MM.1S (cell line): Measurements from ENCODE around the gene GFOD2.

Experiments
- DNase-seq: peaks from one replicate; pipeline ENCODE4 v3.0.0-alpha.2; 2015
- H2AFZ ChIP-seq: fragments of 300-600 bp; sonication (generic); 2 replicates; pipeline ENCODE4 v1.6.0; 2016; ENCODE audit warnings: antibody characterized with exemption, low read length
- H3F3A ChIP-seq: fragments of 300-600 bp; sonication (generic); 2 replicates; pipeline ENCODE4 v1.6.1; 2016; ENCODE audit warnings: mild to moderate bottlenecking, antibody characterized with exemption, low read length, moderate library complexity, mixed read lengths; ENCODE audit not compliant: insufficient read depth
- H3K27ac ChIP-seq: fragments of 300-600 bp; sonication (generic); 2 replicates; pipeline ENCODE4 v1.5.1; 2016; ENCODE audit warnings: mild to moderate bottlenecking, low read length
- H3K27me3 ChIP-seq: fragments of 300-600 bp; sonication (generic); replicated peaks from 2 replicates; pipeline ENCODE4 v1.6.0; 2016; ENCODE audit warnings: low read length; ENCODE audit not compliant: insufficient read depth
- H3K36me3 ChIP-seq: fragments of 300-600 bp; sonication (generic); replicated peaks from 2 replicates; pipeline ENCODE4 v1.6.1; 2016; ENCODE audit warnings: mild to moderate bottlenecking, low read length, mixed read lengths; ENCODE audit not compliant: insufficient read depth
- H3K4me1 ChIP-seq: fragments of 300-600 bp; sonication (generic); 2 replicates; pipeline ENCODE4 v1.6.1; 2016; ENCODE audit warnings: low read length, mixed read lengths
- H3K4me2 ChIP-seq: fragments of 300-600 bp; sonication (generic); 2 replicates; pipeline ENCODE4 v1.6.0; 2016; ENCODE audit warnings: low read depth, low read length
- H3K4me3 ChIP-seq: fragments of 300-600 bp; sonication (generic); 2 replicates; pipeline ENCODE4 v1.5.1; 2016; ENCODE audit warnings: low read length, mixed read lengths
- H3K79me2 ChIP-seq: fragments of 300-600 bp; sonication (generic); 2 replicates; pipeline ENCODE4 v1.6.1; 2016; ENCODE audit warnings: mixed run types, low read length, mixed read lengths
- H3K9ac ChIP-seq: fragments of 300-600 bp; sonication (generic); 2 replicates; pipeline ENCODE4 v1.6.1; 2016; ENCODE audit warnings: low read length, mixed read lengths
- H3K9me2 ChIP-seq: fragments of 300-600 bp; sonication (generic); replicated peaks from 2 replicates; pipeline ENCODE4 v1.6.1; 2016; ENCODE audit warnings: mild to moderate bottlenecking, low read length, mixed read lengths; ENCODE audit not compliant: insufficient read depth
- H3K9me3 ChIP-seq: fragments of 300-600 bp; sonication (generic); replicated peaks from 2 replicates; pipeline ENCODE4 v1.6.1; 2016; ENCODE audit warnings: mild to moderate bottlenecking, low read length, mixed read lengths; ENCODE audit not compliant: insufficient read depth
- H4K20me1 ChIP-seq: fragments of 300-600 bp; sonication (generic); 2 replicates; pipeline ENCODE4 v1.6.1; 2016; ENCODE audit warnings: mild to moderate bottlenecking, low read length, moderate library complexity, mixed read lengths; ENCODE audit not compliant: insufficient read depth
- EZH2 ChIP-seq: fragments of 300-600 bp; sonication (generic); optimal IDR thresholded peaks from 2 replicates; pipeline ENCODE3; 2017; ENCODE audit warnings: low read depth, mild to moderate bottlenecking, antibody characterized with exemption, low read length, mixed read lengths
- EZH2phosphoT487 ChIP-seq: fragments of 300-600 bp; sonication (generic); IDR thresholded peaks from 2 replicates; pipeline ENCODE4 v1.6.1; 2018; ENCODE audit warnings: antibody characterized with exemption, low read length
- TF ChIP-seq, protein P1 (sequence below): fragments of 300-600 bp; sonication (generic); IDR thresholded peaks from 2 replicates; pipeline ENCODE4 v1.5.1; 2016; ENCODE audit warnings: antibody characterized with exemption, low read length, mixed read lengths

GFOD2 gene

DNA sequence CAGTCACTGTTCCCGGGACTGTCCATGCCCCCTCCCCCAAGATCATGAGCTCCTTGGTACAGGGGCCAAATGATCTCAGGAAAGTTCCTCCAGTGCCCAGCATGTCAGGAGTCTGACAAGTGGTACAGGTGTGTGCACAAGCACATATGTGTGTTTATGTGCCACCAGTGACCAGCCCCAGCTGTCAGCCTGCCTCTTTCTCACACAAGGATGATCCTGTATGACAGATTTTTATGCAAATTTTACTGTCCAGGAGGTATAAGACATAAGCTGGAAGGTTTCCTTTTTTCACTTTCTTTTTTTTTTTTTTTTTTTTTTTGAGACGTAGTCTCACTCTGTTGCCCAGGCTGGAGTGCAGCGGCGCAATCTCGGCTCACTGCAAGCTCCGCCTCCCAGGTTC lies 31.4 kb upstream of the GFOD2 start:
- no peak overlapping the region for H3K9ac ChIP-seq
- H3K4me2 ChIP-seq: no peak overlapping the region
- H3K36me3 ChIP-seq: no peaks in the 10 kb centered on the region
- H3K27ac ChIP-seq: no peak overlapping the region
- DNase-seq: peak; percentile 51
- no peaks in the 10 kb centered on the region for H3K79me2 ChIP-seq
- H2AFZ ChIP-seq: no peak overlapping the region
- peaks cover 3% of the 10 kb centered on the region; the same call in 1 of the 2 replicates for H3K4me1 ChIP-seq
- no peaks in the 10 kb centered on the region for H3K9me3 ChIP-seq
- TF ChIP-seq EZH2phosphoT487: no peak
- TF ChIP-seq, protein P1, sequence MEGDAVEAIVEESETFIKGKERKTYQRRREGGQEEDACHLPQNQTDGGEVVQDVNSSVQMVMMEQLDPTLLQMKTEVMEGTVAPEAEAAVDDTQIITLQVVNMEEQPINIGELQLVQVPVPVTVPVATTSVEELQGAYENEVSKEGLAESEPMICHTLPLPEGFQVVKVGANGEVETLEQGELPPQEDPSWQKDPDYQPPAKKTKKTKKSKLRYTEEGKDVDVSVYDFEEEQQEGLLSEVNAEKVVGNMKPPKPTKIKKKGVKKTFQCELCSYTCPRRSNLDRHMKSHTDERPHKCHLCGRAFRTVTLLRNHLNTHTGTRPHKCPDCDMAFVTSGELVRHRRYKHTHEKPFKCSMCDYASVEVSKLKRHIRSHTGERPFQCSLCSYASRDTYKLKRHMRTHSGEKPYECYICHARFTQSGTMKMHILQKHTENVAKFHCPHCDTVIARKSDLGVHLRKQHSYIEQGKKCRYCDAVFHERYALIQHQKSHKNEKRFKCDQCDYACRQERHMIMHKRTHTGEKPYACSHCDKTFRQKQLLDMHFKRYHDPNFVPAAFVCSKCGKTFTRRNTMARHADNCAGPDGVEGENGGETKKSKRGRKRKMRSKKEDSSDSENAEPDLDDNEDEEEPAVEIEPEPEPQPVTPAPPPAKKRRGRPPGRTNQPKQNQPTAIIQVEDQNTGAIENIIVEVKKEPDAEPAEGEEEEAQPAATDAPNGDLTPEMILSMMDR: no peak
- no peak for TF ChIP-seq EZH2
- H3F3A ChIP-seq: no peaks in the 10 kb centered on the region
- H3K9me2 ChIP-seq: no peaks in the 10 kb centered on the region
- no peaks in the 10 kb centered on the region for H3K27me3 ChIP-seq
- H4K20me1 ChIP-seq: no peaks in the 10 kb centered on the region
- no peak overlapping the region for H3K4me3 ChIP-seq

DNA sequence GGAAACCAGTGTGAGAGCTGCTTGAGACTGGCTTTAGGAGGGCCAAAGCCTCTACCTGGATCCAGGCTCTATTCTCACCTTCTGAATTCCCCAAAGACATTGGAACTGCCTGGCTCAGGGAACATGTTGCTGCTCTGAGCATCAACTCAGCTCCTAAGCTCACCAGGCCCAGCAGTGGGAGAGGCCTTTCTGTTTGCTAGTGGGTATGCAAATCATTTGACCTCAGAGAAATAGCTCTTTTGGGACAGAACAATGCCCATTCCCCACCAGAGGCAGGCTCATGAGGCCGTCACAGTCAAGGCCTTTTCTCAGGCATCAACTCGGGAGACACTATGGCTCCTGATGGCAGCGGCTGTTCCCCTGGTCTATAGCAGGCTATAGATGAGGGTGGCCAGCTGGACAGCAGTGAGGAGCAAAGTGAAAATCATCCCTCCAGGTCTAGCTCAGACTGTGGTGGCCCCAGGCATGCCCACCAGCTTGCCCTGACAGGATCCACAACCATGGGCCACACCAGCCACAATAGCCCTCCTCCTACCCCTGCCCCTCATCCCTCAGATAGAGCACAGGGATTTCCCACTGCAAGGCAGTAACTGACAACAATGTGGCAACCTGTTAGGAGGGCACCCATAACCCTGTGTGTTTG lies 30.4 kb upstream of the GFOD2 start:
- Histone ChIP-seq H3K36me3 (no peaks in the 10 kb centered on the region), H3K9me3 (no peaks in the 10 kb centered on the region), H3F3A (no peaks in the 10 kb centered on the region), H3K9me2 (no peaks in the 10 kb centered on the region), H2AFZ (no peak overlapping the region), H3K4me1 (peaks cover 3% of the 10 kb centered on the region; the same call in 1 of the 2 replicates), H3K27ac (no peak overlapping the region), H3K9ac (no peak overlapping the region), H4K20me1 (no peaks in the 10 kb centered on the region), H3K4me2 (no peak overlapping the region), H3K79me2 (no peaks in the 10 kb centered on the region), H3K4me3 (no peak overlapping the region), H3K27me3 (no peaks in the 10 kb centered on the region)
- DNase-seq: no peak
- no peak for TF ChIP-seq EZH2phosphoT487

DNA sequence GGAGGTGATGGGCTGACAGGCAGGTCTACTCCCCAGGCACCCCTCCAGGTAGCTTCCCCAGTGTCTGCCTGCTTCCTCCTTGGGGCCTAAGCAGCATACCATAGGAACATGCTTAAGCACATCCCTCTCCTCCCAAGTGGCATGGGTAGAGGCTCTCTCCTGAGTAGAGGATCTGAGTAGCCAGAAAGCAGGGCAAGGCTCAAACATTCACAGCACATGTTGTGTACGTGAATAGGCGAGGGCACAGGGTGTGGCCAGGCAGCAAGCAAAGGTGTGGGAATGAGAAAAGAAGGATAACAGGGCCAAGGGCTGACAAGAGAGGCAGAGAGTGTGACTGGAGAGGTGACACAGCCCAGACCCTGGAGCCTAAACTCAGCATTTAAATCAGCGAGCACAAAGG lies 29.7 kb upstream of the GFOD2 start:
- H3K79me2 ChIP-seq: no peaks in the 10 kb centered on the region
- H3K9me2 ChIP-seq: no peaks in the 10 kb centered on the region
- no peak overlapping the region for H3K4me2 ChIP-seq
- no peak overlapping the region for H2AFZ ChIP-seq
- no peak for DNase-seq
- H3K27me3 ChIP-seq: no peaks in the 10 kb centered on the region
- H3K9ac ChIP-seq: no peak overlapping the region
- peaks cover 3% of the 10 kb centered on the region; the same call in 1 of the 2 replicates for H3K4me1 ChIP-seq
- no peaks in the 10 kb centered on the region for H4K20me1 ChIP-seq
- H3K4me3 ChIP-seq: no peak overlapping the region
- H3K36me3 ChIP-seq: no peaks in the 10 kb centered on the region; the same call in 1 of the 2 replicates
- no peak overlapping the region for H3K27ac ChIP-seq
- TF ChIP-seq EZH2phosphoT487 (no peak), EZH2 (no peak)
- TF ChIP-seq, protein P1: no peak
- no peaks in the 10 kb centered on the region for H3K9me3 ChIP-seq
- no peaks in the 10 kb centered on the region for H3F3A ChIP-seq

DNA sequence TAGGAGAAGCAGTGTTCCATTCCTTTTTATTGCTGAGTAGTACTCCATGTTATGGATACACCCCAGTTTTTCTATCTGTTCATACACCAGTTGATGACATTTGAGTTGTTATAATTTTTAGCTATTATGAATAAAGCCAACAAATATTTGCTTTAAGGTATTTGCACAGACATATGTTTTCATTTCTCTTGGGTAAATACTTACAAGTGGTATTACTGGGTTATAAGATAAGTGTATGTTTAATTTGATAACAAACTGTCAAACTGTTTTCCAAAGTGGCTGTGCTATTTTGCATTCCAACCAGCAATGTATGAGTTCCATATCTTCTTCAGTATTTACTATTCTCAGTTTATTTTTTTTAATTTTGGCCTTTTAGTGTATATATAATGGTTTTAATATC lies 27.7 kb upstream of the GFOD2 start:
- no peaks in the 10 kb centered on the region for H3F3A ChIP-seq
- no peak overlapping the region for H3K9ac ChIP-seq
- H3K9me2 ChIP-seq: no peaks in the 10 kb centered on the region
- TF ChIP-seq, protein P1: no peak
- TF ChIP-seq EZH2phosphoT487 (no peak), EZH2 (no peak)
- H3K27me3 ChIP-seq: no peaks in the 10 kb centered on the region
- no peaks in the 10 kb centered on the region for H3K9me3 ChIP-seq
- no peaks in the 10 kb centered on the region for H4K20me1 ChIP-seq
- no peaks in the 10 kb centered on the region for H3K79me2 ChIP-seq
- no peak overlapping the region for H3K4me3 ChIP-seq
- H3K4me1 ChIP-seq: peaks cover 3% of the 10 kb centered on the region; the same call in 1 of the 2 replicates
- no peak overlapping the region for H3K27ac ChIP-seq
- no peak overlapping the region for H3K4me2 ChIP-seq
- no peak for DNase-seq
- H3K36me3 ChIP-seq: no peaks in the 10 kb centered on the region; the same call in 1 of the 2 replicates
- no peak overlapping the region for H2AFZ ChIP-seq
